Testis (tissue), 3 donors: ENCODE measurements around the gene BAD. TPM values are rescaled to one million over a fixed set of nuclear protein-coding genes. Genes with fewer than 3 reads are reported as not detected.

Experiments used
- DNase-seq: peaks from one replicate; pipeline ENCODE4 v3.0.0-alpha.2; 2019
- H3K27ac ChIP-seq, 2 donors: fragments of 200-600 bp; sonication (generic); one replicate each; pipeline ENCODE4 v1.5.1; 2019
- H3K27me3 ChIP-seq: fragments of 200-600 bp; sonication (generic); one replicate; pipeline ENCODE4 v1.5.1; 2019
- H3K36me3 ChIP-seq: fragments of 200-600 bp; sonication (generic); one replicate; pipeline ENCODE4 v1.5.1; 2017; ENCODE audit warnings: low read depth; ENCODE audit errors: missing control alignments
- H3K4me1 ChIP-seq: fragments of 200-600 bp; sonication (generic); one replicate; pipeline ENCODE4 v1.5.1; 2019
- H3K4me3 ChIP-seq, 2 donors: fragments of 200-600 bp; sonication (generic); one replicate each; pipeline ENCODE4 v1.5.1; 2017 to 2019
- H3K9me3 ChIP-seq: fragments of 200-600 bp; sonication (generic); one replicate; pipeline ENCODE4 v1.5.1; 2017
- CTCF ChIP-seq, 3 experiments: fragments of 450-650 bp in 2 of 3; fragments of 200-600 bp in 1 of 3; sonication (generic) in 1 of 3; IDR thresholded peaks; one replicate each; pipeline ENCODE4 v1.5.1; 2016 to 2019; ENCODE audit warnings: antibody characterized with exemption in 3 of 3, mild to moderate bottlenecking in 2 of 3, moderate library complexity in 1 of 3
- POLR2A ChIP-seq: fragments of 450-650 bp; IDR thresholded peaks from one replicate; pipeline ENCODE4 v1.6.1; 2017; ENCODE audit warnings: antibody characterized with exemption, mild to moderate bottlenecking, moderate library complexity
- WGBS, 2 donors: methylation state at CpG; one replicate each; pipeline ENCODE4 v1.1.5; 2018; 5-methylcytosine and 5-hydroxymethylcytosine counted together
- intact Hi-C: fragments of 100-400 bp; cut with DNase I; formaldehyde crosslinking; loops from one replicate; pipeline ENCODE4 v1.15.1; 2023; ENCODE audit warnings: low total_unique reads
- polyA plus RNA-seq: library from polyadenylated mRNA; stranded (reverse); fragments of 350-450 nt; fragmentation: Illumina TruSeq; extraction: RNeasy Lipid Tissue Mini Kit (QIAGEN cat#74804); gene quantifications from one replicate; pipeline ENCODE4 v1.2.3, GENCODE V29; 2014; ENCODE audit warnings: low read depth, low replicate concordance; ENCODE audit not compliant: insufficient read depth
- total RNA-seq, 2 donors: library from RNA; depleted of rRNA; stranded (reverse); fragments of >200 nt; gene quantifications; one replicate each; pipeline ENCODE4 v1.2.3, GENCODE V29; 2016

The BAD gene
- total and polyA plus RNA-seq, 3 donors from 2014 or later, result 85.2 to 110 (median 88.7) TPM

GRCh38 chr11:64245797-64246620, 38.5 kb downstream of the BAD start:
- no peaks in the 10 kb centered on the region for H3K27me3 ChIP-seq
- H3K36me3 ChIP-seq, result no peaks in the 10 kb centered on the region
- DNase-seq, result peak; percentile 50
- H3K4me1 ChIP-seq, result peaks cover 45% of the 10 kb centered on the region
- no peaks in the 10 kb centered on the region for H3K9me3 ChIP-seq
- intact Hi-C loops, result no loop called here
- peak overlapping the region; percentile 24 to 75 for H3K27ac ChIP-seq
- 2 to 3% methylated on average over 24 to 46 of the region's 46 CpGs for WGBS, 2 donors
- TF ChIP-seq POLR2A, result no peak
- TF ChIP-seq CTCF (IDR thresholded peaks at IDR 0.05), result no peak
- peak overlapping the region; percentile 47 to 60 for H3K4me3 ChIP-seq

- Histone ChIP-seq H3K36me3 (no peaks in the 10 kb centered on the region), H3K9me3 (no peaks in the 10 kb centered on the region), H3K4me3 (peak overlapping the region; percentile 47 to 60), H3K27ac (peak overlapping the region; percentile 24 to 75), H3K4me1 (peaks cover 41% of the 10 kb centered on the region), H3K27me3 (no peaks in the 10 kb centered on the region)
- intact Hi-C loops, result no loop called here
- TF ChIP-seq CTCF (IDR thresholded peaks at IDR 0.05), result no peak
- 5 to 28% methylated on average over 3 to 6 of the region's 6 CpGs for WGBS, 2 donors
- no peak for DNase-seq
Measured at GRCh38 chr11:64245401-64245796, 39.1 kb downstream of the BAD start.

GRCh38 chr11:64244966-64245365, 39.5 kb downstream of the BAD start:
- no peaks in the 10 kb centered on the region for H3K36me3 ChIP-seq
- no peak overlapping the region for H3K4me3 ChIP-seq
- H3K9me3 ChIP-seq, result no peaks in the 10 kb centered on the region
- DNase-seq, result no peak
- WGBS, 2 donors, result 42% methylated on average over 6 of the region's 6 CpGs; no CpG with 5 or more reads in 1 of the 2 donors
- TF ChIP-seq POLR2A (no peak), CTCF (IDR thresholded peaks at IDR 0.05) (no peak)
- intact Hi-C loops, result no loop called here
- H3K27me3 ChIP-seq, result no peaks in the 10 kb centered on the region
- peaks cover 42% of the 10 kb centered on the region for H3K4me1 ChIP-seq
- H3K27ac ChIP-seq, result peak overlapping the region in 1 of 2 donors; percentile 75

- no peaks in the 10 kb centered on the region for H3K27me3 ChIP-seq
- TF ChIP-seq POLR2A (no peak), CTCF (IDR thresholded peaks at IDR 0.05) (no peak)
- no peak for DNase-seq
- WGBS, 2 donors, result 65 to 74% methylated on average over 3 to 5 of the region's 5 CpGs
- no peaks in the 10 kb centered on the region for H3K9me3 ChIP-seq
- no peak overlapping the region for H3K4me3 ChIP-seq
- H3K36me3 ChIP-seq, result no peaks in the 10 kb centered on the region
- peaks cover 43% of the 10 kb centered on the region for H3K4me1 ChIP-seq
- intact Hi-C loops, result no loop called here
- H3K27ac ChIP-seq, result no peak overlapping the region
Measured at GRCh38 chr11:64244107-64244506, 40.4 kb downstream of the BAD start.
